ENCODE measurements around the gene PCSK2.

Gene PCSK2

GRCh38 chr20:17350321-17350720 lies 123.5 kb downstream of the PCSK2 start:
- Histone ChIP-seq H3K27me3 (ENCODE audit: insufficient read depth, poor library complexity, severe bottlenecking) (peaks cover 4% of the 10 kb centered on the region), H3K4me3 (ENCODE audit: severe bottlenecking) (no peak overlapping the region), H3K36me3 (ENCODE audit: low read depth) (no peaks in the 10 kb centered on the region), H3K27ac (ENCODE audit: poor library complexity, severe bottlenecking) (no peak overlapping the region), H3K4me1 (ENCODE audit: insufficient read depth, poor library complexity, severe bottlenecking) (no peaks in the 10 kb centered on the region), H3K9me3 (ENCODE audit: severe bottlenecking) (no peaks in the 10 kb centered on the region)
- TF ChIP-seq CTCF (IDR thresholded peaks at IDR 0.05; ENCODE audit: poor library complexity, severe bottlenecking) = no peak
- DNase-seq (ENCODE audit: low spot score) (no peak), ATAC-seq (ENCODE audit: low read depth) (no peak)

- no peak for DNase-seq (ENCODE audit: low spot score)
- no peak for ATAC-seq (ENCODE audit: low read depth)
- H3K4me3 ChIP-seq (ENCODE audit: severe bottlenecking) = no peak overlapping the region
Observed at GRCh38 chr20:17357238-17357637, 130.4 kb downstream of the PCSK2 start.

GRCh38 chr20:17358854-17359253 lies 132.0 kb downstream of the PCSK2 start:
- Histone ChIP-seq H3K4me1 (ENCODE audit: insufficient read depth, poor library complexity, severe bottlenecking) (no peaks in the 10 kb centered on the region), H3K27me3 (ENCODE audit: insufficient read depth, poor library complexity, severe bottlenecking) (peaks cover 4% of the 10 kb centered on the region), H3K9me3 (ENCODE audit: severe bottlenecking) (no peaks in the 10 kb centered on the region), H3K36me3 (ENCODE audit: low read depth) (no peaks in the 10 kb centered on the region), H3K4me3 (ENCODE audit: severe bottlenecking) (no peak overlapping the region), H3K27ac (ENCODE audit: poor library complexity, severe bottlenecking) (no peak overlapping the region)
- TF ChIP-seq CTCF (IDR thresholded peaks at IDR 0.05; ENCODE audit: poor library complexity, severe bottlenecking) = no peak
- ATAC-seq (ENCODE audit: low read depth) = no peak
- DNase-seq (ENCODE audit: low spot score) = no peak

More at GRCh38 chr20:17357238-17357637, 130.4 kb downstream of the PCSK2 start:
- no peak for TF ChIP-seq CTCF (IDR thresholded peaks at IDR 0.05; ENCODE audit: poor library complexity, severe bottlenecking)
- Histone ChIP-seq H3K27me3 (ENCODE audit: insufficient read depth, poor library complexity, severe bottlenecking) (peaks cover 4% of the 10 kb centered on the region), H3K9me3 (ENCODE audit: severe bottlenecking) (no peaks in the 10 kb centered on the region), H3K4me1 (ENCODE audit: insufficient read depth, poor library complexity, severe bottlenecking) (no peaks in the 10 kb centered on the region), H3K27ac (ENCODE audit: poor library complexity, severe bottlenecking) (no peak overlapping the region), H3K36me3 (ENCODE audit: low read depth) (no peaks in the 10 kb centered on the region)

GRCh38 chr20:17364681-17365080 lies 137.8 kb downstream of the PCSK2 start:
- Histone ChIP-seq H3K27me3 (ENCODE audit: insufficient read depth, poor library complexity, severe bottlenecking) (no peaks in the 10 kb centered on the region), H3K36me3 (ENCODE audit: low read depth) (no peaks in the 10 kb centered on the region), H3K27ac (ENCODE audit: poor library complexity, severe bottlenecking) (no peak overlapping the region), H3K9me3 (ENCODE audit: severe bottlenecking) (no peaks in the 10 kb centered on the region), H3K4me3 (ENCODE audit: severe bottlenecking) (no peak overlapping the region), H3K4me1 (ENCODE audit: insufficient read depth, poor library complexity, severe bottlenecking) (no peaks in the 10 kb centered on the region)
- no peak for DNase-seq (ENCODE audit: low spot score)
- no peak for TF ChIP-seq CTCF (IDR thresholded peaks at IDR 0.05; ENCODE audit: poor library complexity, severe bottlenecking)
- no peak for ATAC-seq (ENCODE audit: low read depth)

- ATAC-seq (ENCODE audit: low read depth) (no peak), DNase-seq (ENCODE audit: low spot score) (no peak)
- no peak overlapping the region for H3K4me3 ChIP-seq (ENCODE audit: severe bottlenecking)
- H3K27ac ChIP-seq (ENCODE audit: poor library complexity, severe bottlenecking) = no peak overlapping the region
- no peaks in the 10 kb centered on the region for H3K27me3 ChIP-seq (ENCODE audit: insufficient read depth, poor library complexity, severe bottlenecking)
- no peaks in the 10 kb centered on the region for H3K9me3 ChIP-seq (ENCODE audit: severe bottlenecking)
- H3K36me3 ChIP-seq (ENCODE audit: low read depth) = no peaks in the 10 kb centered on the region
- no peaks in the 10 kb centered on the region for H3K4me1 ChIP-seq (ENCODE audit: insufficient read depth, poor library complexity, severe bottlenecking)
- TF ChIP-seq CTCF (IDR thresholded peaks at IDR 0.05; ENCODE audit: poor library complexity, severe bottlenecking) = no peak
Observed at GRCh38 chr20:17365831-17366230, 139.0 kb downstream of the PCSK2 start.
